GM12872 (cell line): ENCODE measurements around the gene EEF1G.

Source experiments
- TF ChIP-seq, protein P1 (sequence below): IDR thresholded peaks from 3 replicates; pipeline ENCODE4 v1.5.1; 2011; ENCODE audit warnings: low read depth, mild to moderate bottlenecking, low read length, moderate library complexity; ENCODE audit not compliant: insufficient read depth

Gene EEF1G

DNA sequence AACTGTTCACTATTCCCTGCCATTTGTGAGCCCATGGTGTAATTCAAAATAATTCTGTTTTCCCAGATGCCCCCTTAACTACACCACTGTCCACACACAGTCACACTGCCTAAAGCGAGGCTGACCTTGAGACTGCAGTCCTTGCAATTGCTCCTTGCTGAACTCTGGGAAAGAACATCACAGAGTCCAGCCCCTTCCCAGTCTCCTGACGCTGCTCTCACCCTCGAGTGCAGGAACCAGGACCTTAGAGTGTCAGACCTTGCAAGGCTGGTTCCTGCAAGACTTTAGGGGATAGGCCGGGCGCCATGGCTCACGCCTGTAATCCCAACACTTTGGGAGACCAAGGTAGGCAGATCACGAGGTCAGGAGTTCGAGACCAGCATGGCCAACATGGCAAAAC is 60.7 kb downstream of the EEF1G start:
- TF ChIP-seq, protein P1, sequence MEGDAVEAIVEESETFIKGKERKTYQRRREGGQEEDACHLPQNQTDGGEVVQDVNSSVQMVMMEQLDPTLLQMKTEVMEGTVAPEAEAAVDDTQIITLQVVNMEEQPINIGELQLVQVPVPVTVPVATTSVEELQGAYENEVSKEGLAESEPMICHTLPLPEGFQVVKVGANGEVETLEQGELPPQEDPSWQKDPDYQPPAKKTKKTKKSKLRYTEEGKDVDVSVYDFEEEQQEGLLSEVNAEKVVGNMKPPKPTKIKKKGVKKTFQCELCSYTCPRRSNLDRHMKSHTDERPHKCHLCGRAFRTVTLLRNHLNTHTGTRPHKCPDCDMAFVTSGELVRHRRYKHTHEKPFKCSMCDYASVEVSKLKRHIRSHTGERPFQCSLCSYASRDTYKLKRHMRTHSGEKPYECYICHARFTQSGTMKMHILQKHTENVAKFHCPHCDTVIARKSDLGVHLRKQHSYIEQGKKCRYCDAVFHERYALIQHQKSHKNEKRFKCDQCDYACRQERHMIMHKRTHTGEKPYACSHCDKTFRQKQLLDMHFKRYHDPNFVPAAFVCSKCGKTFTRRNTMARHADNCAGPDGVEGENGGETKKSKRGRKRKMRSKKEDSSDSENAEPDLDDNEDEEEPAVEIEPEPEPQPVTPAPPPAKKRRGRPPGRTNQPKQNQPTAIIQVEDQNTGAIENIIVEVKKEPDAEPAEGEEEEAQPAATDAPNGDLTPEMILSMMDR: no peak
